Measurements from ENCODE around the gene MEGF6. TPM values are rescaled to one million over a fixed set of nuclear protein-coding genes. Genes with fewer than 3 reads are reported as not detected.

Gene MEGF6
- total RNA-seq, 1 experiment from 2014 or later: 65.3 TPM

DNA sequence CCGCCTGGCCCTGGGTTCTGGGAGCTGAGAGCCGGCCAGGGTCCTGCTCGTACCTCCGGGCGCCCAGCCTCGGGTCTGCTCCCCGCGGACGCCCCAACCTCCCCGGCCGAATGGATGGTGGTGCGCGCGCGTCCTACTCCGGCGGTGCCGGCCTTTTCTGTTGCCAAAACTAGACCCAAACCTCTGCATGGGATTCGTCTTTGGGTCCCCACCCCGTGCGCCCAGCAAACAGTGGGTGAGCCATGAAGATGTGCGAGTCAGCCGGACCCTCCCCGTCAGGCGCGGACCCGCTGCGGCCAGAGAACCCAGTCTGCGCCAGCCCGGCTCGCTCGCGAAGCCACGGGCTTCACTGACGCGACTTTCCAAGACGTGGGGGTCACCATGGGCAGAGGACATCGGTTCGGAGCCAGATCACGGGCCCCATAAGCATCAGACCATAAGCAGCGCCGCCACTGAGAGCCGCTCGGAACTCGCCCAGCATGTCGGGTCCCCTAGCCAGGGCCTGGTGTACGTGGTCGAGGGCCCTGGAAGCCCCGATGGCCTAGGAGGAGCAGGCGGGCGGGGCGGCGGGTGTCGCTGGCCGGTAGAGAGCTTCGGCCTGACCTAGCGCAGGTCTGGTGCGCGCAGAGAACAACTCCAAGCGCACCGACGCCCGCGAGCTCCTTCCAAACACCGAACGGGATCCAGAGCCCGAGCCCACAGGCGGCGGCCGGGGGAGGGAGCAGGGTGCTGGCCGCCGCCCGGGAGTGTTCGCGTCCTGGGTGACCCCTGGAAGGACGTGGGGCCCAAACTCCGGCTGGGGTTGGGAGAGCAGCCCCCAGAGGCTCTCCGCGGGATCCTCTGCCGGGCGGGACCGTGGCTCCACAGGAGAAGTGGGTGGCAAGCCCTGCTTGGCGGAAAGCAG is 40.0 kb upstream of the MEGF6 start:
- Histone ChIP-seq H3K4me2 (no peak overlapping the region), H3K4me3 (no peak overlapping the region), H3K27ac (no peak overlapping the region), H3K9me2 (ENCODE audit: insufficient read depth) (no peaks in the 10 kb centered on the region), H3K27me3 (ENCODE audit: insufficient read depth, low read depth) (peaks cover 45% of the 10 kb centered on the region), H3K79me2 (ENCODE audit: low read depth) (peaks cover 13% of the 10 kb centered on the region), H3K36me3 (ENCODE audit: low read depth) (no peaks in the 10 kb centered on the region), H3K9me3 (ENCODE audit: insufficient read depth, low read depth) (no peaks in the 10 kb centered on the region), H3F3A (ENCODE audit: insufficient read depth, low read depth) (peaks cover 5% of the 10 kb centered on the region; the same call in 1 of the 2 replicates), H3K4me1 (replicated peaks; ENCODE audit: insufficient read depth) (peaks cover 7% of the 10 kb centered on the region), H4K20me1 (ENCODE audit: insufficient read depth) (no peaks in the 10 kb centered on the region), H2AFZ (no peak overlapping the region)
- no peak for DNase-seq
- TF ChIP-seq EZH2 (IDR thresholded peaks at IDR 0.05; ENCODE audit: low read depth): no peak
- TF ChIP-seq, protein P1, sequence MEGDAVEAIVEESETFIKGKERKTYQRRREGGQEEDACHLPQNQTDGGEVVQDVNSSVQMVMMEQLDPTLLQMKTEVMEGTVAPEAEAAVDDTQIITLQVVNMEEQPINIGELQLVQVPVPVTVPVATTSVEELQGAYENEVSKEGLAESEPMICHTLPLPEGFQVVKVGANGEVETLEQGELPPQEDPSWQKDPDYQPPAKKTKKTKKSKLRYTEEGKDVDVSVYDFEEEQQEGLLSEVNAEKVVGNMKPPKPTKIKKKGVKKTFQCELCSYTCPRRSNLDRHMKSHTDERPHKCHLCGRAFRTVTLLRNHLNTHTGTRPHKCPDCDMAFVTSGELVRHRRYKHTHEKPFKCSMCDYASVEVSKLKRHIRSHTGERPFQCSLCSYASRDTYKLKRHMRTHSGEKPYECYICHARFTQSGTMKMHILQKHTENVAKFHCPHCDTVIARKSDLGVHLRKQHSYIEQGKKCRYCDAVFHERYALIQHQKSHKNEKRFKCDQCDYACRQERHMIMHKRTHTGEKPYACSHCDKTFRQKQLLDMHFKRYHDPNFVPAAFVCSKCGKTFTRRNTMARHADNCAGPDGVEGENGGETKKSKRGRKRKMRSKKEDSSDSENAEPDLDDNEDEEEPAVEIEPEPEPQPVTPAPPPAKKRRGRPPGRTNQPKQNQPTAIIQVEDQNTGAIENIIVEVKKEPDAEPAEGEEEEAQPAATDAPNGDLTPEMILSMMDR (conservative IDR thresholded peaks at IDR 0.05): no peak
- intact Hi-C loops (cut with micrococcal nuclease; ENCODE audit: unreplicated experiment): no loop called here
- ChIA-PET CTCF (no interaction called here), POLR2A (ENCODE audit: unreplicated experiment) (no interaction called here)
- no TSS peak for BruUV-seq (replicated peaks)

DNA sequence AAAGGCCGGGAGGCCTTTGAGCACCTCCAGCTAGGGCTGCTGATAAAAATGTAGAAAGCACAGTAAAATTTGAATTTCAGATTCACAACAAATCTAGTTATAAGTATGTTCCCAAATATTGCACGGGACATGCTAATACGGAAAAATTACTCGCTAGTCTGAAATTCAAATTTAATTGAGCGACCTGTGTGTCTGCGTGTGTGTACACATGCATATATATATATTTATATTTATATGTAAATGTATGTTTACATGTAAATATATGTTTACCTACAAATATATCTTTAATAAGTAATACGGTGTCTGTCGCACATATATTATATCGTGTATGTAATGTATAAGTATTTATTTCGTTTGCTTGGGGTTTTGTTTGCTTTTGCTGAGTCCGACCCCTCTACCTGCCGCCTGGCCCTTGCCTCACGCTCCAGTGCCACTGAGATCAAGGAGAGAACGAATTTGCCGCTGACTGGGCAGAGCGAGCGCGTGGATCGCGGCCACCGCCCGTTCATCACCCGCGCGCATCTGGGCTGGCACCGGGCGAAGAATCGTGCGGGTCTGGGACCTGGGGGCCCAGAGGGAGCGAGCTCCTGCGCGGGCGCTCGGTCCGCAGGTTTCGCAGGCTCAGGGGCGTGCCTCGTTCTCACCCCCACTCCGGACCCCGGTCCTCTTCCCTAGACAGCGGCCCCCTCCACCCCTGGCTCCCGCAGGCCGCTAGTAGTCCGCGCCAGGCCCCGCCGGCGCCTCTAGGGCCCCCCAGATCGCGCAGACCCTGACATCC is 39.1 kb upstream of the MEGF6 start:
- BruUV-seq (replicated peaks): no TSS peak
- peak overlapping the region; percentile 88; the same call in 1 of the 2 replicates for H3K4me2 ChIP-seq
- intact Hi-C loops (cut with micrococcal nuclease; ENCODE audit: unreplicated experiment): no loop called here

More for the DNA sequence above, 39.1 kb upstream of the MEGF6 start:
- no peak for DNase-seq
- peaks cover 40% of the 10 kb centered on the region for H3K27me3 ChIP-seq (ENCODE audit: insufficient read depth, low read depth)
- H4K20me1 ChIP-seq (ENCODE audit: insufficient read depth): no peaks in the 10 kb centered on the region
- peaks cover 5% of the 10 kb centered on the region; the same call in 1 of the 2 replicates for H3F3A ChIP-seq (ENCODE audit: insufficient read depth, low read depth)
- H2AFZ ChIP-seq: no peak overlapping the region
- peaks cover 13% of the 10 kb centered on the region for H3K79me2 ChIP-seq (ENCODE audit: low read depth)
- POLR2A ChIA-PET (ENCODE audit: unreplicated experiment): no interaction called here
- no peaks in the 10 kb centered on the region for H3K9me2 ChIP-seq (ENCODE audit: insufficient read depth)
- H3K27ac ChIP-seq: no peak overlapping the region
- H3K4me3 ChIP-seq: peak overlapping the region; percentile 86; the same call in 1 of the 2 replicates
- peaks cover 7% of the 10 kb centered on the region for H3K4me1 ChIP-seq (replicated peaks; ENCODE audit: insufficient read depth)
- TF ChIP-seq EZH2 (IDR thresholded peaks at IDR 0.05; ENCODE audit: low read depth): no peak
- TF ChIP-seq, protein P1 (conservative IDR thresholded peaks at IDR 0.05): no peak
- H3K9me3 ChIP-seq (ENCODE audit: insufficient read depth, low read depth): no peaks in the 10 kb centered on the region
- H3K36me3 ChIP-seq (ENCODE audit: low read depth): no peaks in the 10 kb centered on the region
- CTCF ChIA-PET: no interaction called here

Measured in PC-9 (cell line).